Ascending aorta (tissue), 2 donors: ENCODE results near the gene RNF8. TPM values are rescaled to one million over a fixed set of nuclear protein-coding genes. Genes with fewer than 3 reads are reported as not detected.
"Not testable (repeated sequence)": the region's sequence is repeated elsewhere in the genome, so short reads cannot be mapped to it uniquely, and the experiment has no call there.

ENCODE experiments used
- DNase-seq, 2 donors: peaks; one replicate each; pipeline ENCODE4 v3.0.0-alpha.2; 2019; ENCODE audit warnings: low spot score in 2 of 2
- H3K27ac ChIP-seq, 2 donors: fragments of 200-600 bp; sonication (generic); one replicate each; pipeline ENCODE4 v1.5.1; 2016 to 2017; ENCODE audit warnings: mild to moderate bottlenecking in 1 of 2
- H3K27me3 ChIP-seq: fragments of 200-600 bp; sonication (generic); one replicate; pipeline ENCODE4 v1.5.1; 2017
- H3K36me3 ChIP-seq, 2 donors: fragments of 200-600 bp; sonication (generic); one replicate each; pipeline ENCODE4 v1.5.1; 2016
- H3K4me1 ChIP-seq, 2 donors: fragments of 200-600 bp; sonication (generic); one replicate each; pipeline ENCODE4 v1.5.1; 2016 to 2017; ENCODE audit warnings: mild to moderate bottlenecking in 1 of 2
- H3K4me3 ChIP-seq, 2 donors: fragments of 200-600 bp; sonication (generic); one replicate each; pipeline ENCODE4 v1.5.1; 2016 to 2017; ENCODE audit warnings: mild to moderate bottlenecking in 1 of 2
- H3K9me3 ChIP-seq, 2 donors: fragments of 200-600 bp; sonication (generic); one replicate each; pipeline ENCODE4 v1.5.1; 2016
- CTCF ChIP-seq, 3 experiments: fragments of 200-600 bp in 2 of 3; fragments of 450-650 bp in 1 of 3; sonication (generic) in 2 of 3; IDR thresholded peaks; one replicate each; pipeline ENCODE4 v1.5.1; 2016 to 2019; ENCODE audit warnings: antibody characterized with exemption in 3 of 3, mild to moderate bottlenecking in 1 of 3, moderate library complexity in 1 of 3
- intact Hi-C: fragments of 100-400 bp; cut with DNase I; formaldehyde crosslinking; loops from one replicate; pipeline ENCODE4 v1.15.1; 2023
- total RNA-seq: library from RNA; depleted of rRNA; stranded (reverse); fragments of >200 nt; gene quantifications from one replicate; pipeline ENCODE4 v1.1.0, GENCODE V29; 2016

The RNF8 gene
- total RNA-seq, 1 donor from 2014 or later: 7.3 TPM

GRCh38 chr6:37338745-37339255 is 15.0 kb upstream of the RNF8 start:
- intact Hi-C loops: no loop called here

GRCh38 chr6:37339741-37340638 is 13.8 kb upstream of the RNF8 start:
- Histone ChIP-seq H3K4me1 (no peaks in the 10 kb centered on the region), H3K9me3 (no peaks in the 10 kb centered on the region), H3K36me3 (no peaks in the 10 kb centered on the region), H3K27me3 (no peaks in the 10 kb centered on the region), H3K4me3 (no peak overlapping the region), H3K27ac (no peak overlapping the region)
- intact Hi-C loops: no loop called here
- no peak for TF ChIP-seq CTCF (IDR thresholded peaks at IDR 0.05)
- no peak for DNase-seq

More at GRCh38 chr6:37338745-37339255, 15.0 kb upstream of the RNF8 start:
- Histone ChIP-seq H3K27ac (no peak overlapping the region), H3K36me3 (no peaks in the 10 kb centered on the region), H3K4me1 (no peaks in the 10 kb centered on the region), H3K9me3 (no peaks in the 10 kb centered on the region), H3K4me3 (no peak overlapping the region), H3K27me3 (no peaks in the 10 kb centered on the region)
- no peak for DNase-seq
- TF ChIP-seq CTCF (IDR thresholded peaks at IDR 0.05): no peak

GRCh38 chr6:37340639-37340943 is 13.2 kb upstream of the RNF8 start:
- Histone ChIP-seq H3K36me3 (no peaks in the 10 kb centered on the region), H3K4me1 (no peaks in the 10 kb centered on the region), H3K9me3 (no peaks in the 10 kb centered on the region), H3K27ac (no peak overlapping the region), H3K4me3 (no peak overlapping the region), H3K27me3 (no peaks in the 10 kb centered on the region)
- intact Hi-C loops: no loop called here
- TF ChIP-seq CTCF (IDR thresholded peaks at IDR 0.05): no peak
- DNase-seq: no peak

- DNase-seq: no peak
- Histone ChIP-seq H3K9me3 (no peaks in the 10 kb centered on the region), H3K4me1 (no peaks in the 10 kb centered on the region), H3K36me3 (no peaks in the 10 kb centered on the region), H3K4me3 (no peak overlapping the region), H3K27me3 (no peaks in the 10 kb centered on the region), H3K27ac (no peak overlapping the region)
- TF ChIP-seq CTCF (IDR thresholded peaks at IDR 0.05): no peak
- intact Hi-C loops: no loop called here
Measured at GRCh38 chr6:37343248-37343647, 10.5 kb upstream of the RNF8 start.

GRCh38 chr6:37344308-37344707 is 9.5 kb upstream of the RNF8 start:
- H3K27ac ChIP-seq: no peak overlapping the region

GRCh38 chr6:37345804-37346203 is 8.0 kb upstream of the RNF8 start:
- H3K9me3 ChIP-seq, H3K4me1 ChIP-seq, intact Hi-C loops, DNase-seq, H3K27ac ChIP-seq, H3K36me3 ChIP-seq, H3K4me3 ChIP-seq, H3K27me3 ChIP-seq: not testable (repeated sequence)

More at GRCh38 chr6:37344308-37344707, 9.5 kb upstream of the RNF8 start:
- H3K9me3 ChIP-seq: no peaks in the 10 kb centered on the region
- no peaks in the 10 kb centered on the region for H3K27me3 ChIP-seq
- no peak overlapping the region for H3K4me3 ChIP-seq
- DNase-seq: no peak
- intact Hi-C loops: no loop called here
- TF ChIP-seq CTCF (IDR thresholded peaks at IDR 0.05): no peak
- no peaks in the 10 kb centered on the region for H3K4me1 ChIP-seq
- H3K36me3 ChIP-seq: no peaks in the 10 kb centered on the region
